Measurements from ENCODE around the gene CD38. TPM values are rescaled to one million over a fixed set of nuclear protein-coding genes. Genes with fewer than 3 reads are reported as not detected.

The CD38 gene
- total RNA-seq, 1 donor from 2014 or later: 1.0 TPM

- H3K27me3 ChIP-seq (ENCODE audit: insufficient read depth, low read length): no peaks in the 10 kb centered on the region
- peak; percentile 58 for DNase-seq (ENCODE audit: low read depth)
- H2AFZ ChIP-seq (ENCODE audit: low read depth, low read length): no peak overlapping the region
- H4K20me1 ChIP-seq (ENCODE audit: insufficient read depth, low read length): no peaks in the 10 kb centered on the region
- FAIRE-seq: no peak
- no peak for TF ChIP-seq EZH2 (IDR thresholded peaks at IDR 0.05; ENCODE audit: insufficient read depth, low read length)
- no peak for TF ChIP-seq CTCF (IDR thresholded peaks at IDR 0.05; ENCODE audit: insufficient read depth, low read depth, low read length)
- H3K36me3 ChIP-seq (ENCODE audit: insufficient read depth, low read length): no peaks in the 10 kb centered on the region
- no peaks in the 10 kb centered on the region for H3K9me3 ChIP-seq (ENCODE audit: insufficient read depth, low read depth, low read length)
- Mint-ChIP-seq H3K9me3 (ENCODE audit: unreplicated experiment) (no peaks in the 10 kb centered on the region), H3K36me3 (ENCODE audit: low read depth, unreplicated experiment) (no peaks in the 10 kb centered on the region), H3K27ac (ENCODE audit: unreplicated experiment) (no peak overlapping the region), H3K4me3 (ENCODE audit: unreplicated experiment) (no peak overlapping the region), H3K4me1 (ENCODE audit: low read depth, unreplicated experiment) (no peaks in the 10 kb centered on the region), H3K27me3 (ENCODE audit: low read depth, unreplicated experiment) (peaks cover 2% of the 10 kb centered on the region)
- no peak overlapping the region for H3K4me2 ChIP-seq (ENCODE audit: low read length)
- H3K4me3 ChIP-seq (ENCODE audit: insufficient read depth, low read depth, low read length): no peak overlapping the region
- H3K79me2 ChIP-seq (ENCODE audit: insufficient read depth, low read length): no peaks in the 10 kb centered on the region
- no peak overlapping the region for H3K27ac ChIP-seq (ENCODE audit: low read depth, low read length)
- no peak overlapping the region for H3K9ac ChIP-seq (ENCODE audit: low read length)
- no peaks in the 10 kb centered on the region for H3K4me1 ChIP-seq (ENCODE audit: insufficient read depth, low read length)
Observed at GRCh38 chr4:15868826-15869413, 90.8 kb downstream of the CD38 start.

GRCh38 chr4:15870079-15870478 is 92.0 kb downstream of the CD38 start:
- no peaks in the 10 kb centered on the region for H3K9me3 Mint-ChIP-seq (ENCODE audit: unreplicated experiment)
- FAIRE-seq (no peak), DNase-seq (ENCODE audit: low read depth) (no peak)
- Histone ChIP-seq H3K9me3 (ENCODE audit: insufficient read depth, low read depth, low read length) (no peaks in the 10 kb centered on the region), H2AFZ (ENCODE audit: low read depth, low read length) (no peak overlapping the region), H3K4me3 (ENCODE audit: insufficient read depth, low read depth, low read length) (no peak overlapping the region), H3K4me1 (ENCODE audit: insufficient read depth, low read length) (no peaks in the 10 kb centered on the region), H3K9ac (ENCODE audit: low read length) (no peak overlapping the region), H3K27ac (ENCODE audit: low read depth, low read length) (no peak overlapping the region), H3K79me2 (ENCODE audit: insufficient read depth, low read length) (no peaks in the 10 kb centered on the region), H4K20me1 (ENCODE audit: insufficient read depth, low read length) (no peaks in the 10 kb centered on the region), H3K4me2 (ENCODE audit: low read length) (no peak overlapping the region), H3K36me3 (ENCODE audit: insufficient read depth, low read length) (no peaks in the 10 kb centered on the region), H3K27me3 (ENCODE audit: insufficient read depth, low read length) (no peaks in the 10 kb centered on the region)
- peaks cover 2% of the 10 kb centered on the region for H3K27me3 Mint-ChIP-seq (ENCODE audit: low read depth, unreplicated experiment)
- no peak for TF ChIP-seq EZH2 (IDR thresholded peaks at IDR 0.05; ENCODE audit: insufficient read depth, low read length)
- TF ChIP-seq CTCF (IDR thresholded peaks at IDR 0.05; ENCODE audit: insufficient read depth, low read depth, low read length): no peak
- H3K4me1 Mint-ChIP-seq (ENCODE audit: low read depth, unreplicated experiment): no peaks in the 10 kb centered on the region
- no peak overlapping the region for H3K4me3 Mint-ChIP-seq (ENCODE audit: unreplicated experiment)
- H3K27ac Mint-ChIP-seq (ENCODE audit: unreplicated experiment): no peak overlapping the region
- H3K36me3 Mint-ChIP-seq (ENCODE audit: low read depth, unreplicated experiment): no peaks in the 10 kb centered on the region

GRCh38 chr4:15870921-15871664 is 93.0 kb downstream of the CD38 start:
- H3K36me3 Mint-ChIP-seq (ENCODE audit: low read depth, unreplicated experiment): no peaks in the 10 kb centered on the region
- no peak overlapping the region for H3K4me3 Mint-ChIP-seq (ENCODE audit: unreplicated experiment)
- no peaks in the 10 kb centered on the region for H3K4me1 Mint-ChIP-seq (ENCODE audit: low read depth, unreplicated experiment)
- no peak overlapping the region for H3K27ac Mint-ChIP-seq (ENCODE audit: unreplicated experiment)
- Histone ChIP-seq H3K4me1 (ENCODE audit: insufficient read depth, low read length) (no peaks in the 10 kb centered on the region), H3K9ac (ENCODE audit: low read length) (no peak overlapping the region), H3K79me2 (ENCODE audit: insufficient read depth, low read length) (no peaks in the 10 kb centered on the region), H2AFZ (ENCODE audit: low read depth, low read length) (no peak overlapping the region), H4K20me1 (ENCODE audit: insufficient read depth, low read length) (no peaks in the 10 kb centered on the region), H3K4me2 (ENCODE audit: low read length) (no peak overlapping the region), H3K4me3 (ENCODE audit: insufficient read depth, low read depth, low read length) (no peak overlapping the region), H3K27ac (ENCODE audit: low read depth, low read length) (no peak overlapping the region), H3K36me3 (ENCODE audit: insufficient read depth, low read length) (no peaks in the 10 kb centered on the region), H3K27me3 (ENCODE audit: insufficient read depth, low read length) (no peaks in the 10 kb centered on the region), H3K9me3 (ENCODE audit: insufficient read depth, low read depth, low read length) (no peaks in the 10 kb centered on the region)
- TF ChIP-seq CTCF (IDR thresholded peaks at IDR 0.05; ENCODE audit: insufficient read depth, low read depth, low read length) (no peak), EZH2 (IDR thresholded peaks at IDR 0.05; ENCODE audit: insufficient read depth, low read length) (no peak)
- no peak for FAIRE-seq
- H3K9me3 Mint-ChIP-seq (ENCODE audit: unreplicated experiment): no peaks in the 10 kb centered on the region
- no peak for DNase-seq (ENCODE audit: low read depth)
- H3K27me3 Mint-ChIP-seq (ENCODE audit: low read depth, unreplicated experiment): peaks cover 2% of the 10 kb centered on the region

All from astrocyte (in vitro differentiated cells and primary cell).